Activated naive CD8-positive, alpha-beta T cell treated with anti-CD3 and anti-CD28 coated beads, Interleukin-2, amount 50 U/mL, for 24 hours (primary cell): Measurements from ENCODE around the gene STK10.

Experiments
- ATAC-seq: fragments of 150-1000 bp; cut with Tn5 transposase; one replicate; pipeline ENCODE4 v1.10.0; 2021
- DNase-seq: peaks from one replicate; pipeline ENCODE4 v3.0.0; 2021
- H3K27ac Mint-ChIP-seq: one replicate; pipeline ENCODE4 v1.8.0; 2021; ENCODE audit warnings: mild to moderate bottlenecking, mixed read lengths
- H3K27me3 Mint-ChIP-seq: one replicate; pipeline ENCODE4 v1.8.0; 2021; ENCODE audit warnings: mixed read lengths
- H3K36me3 Mint-ChIP-seq: one replicate; pipeline ENCODE4 v1.8.0; 2021; ENCODE audit warnings: low read depth, mixed read lengths
- H3K4me1 Mint-ChIP-seq: one replicate; pipeline ENCODE4 v1.8.0; 2021; ENCODE audit warnings: mixed read lengths
- H3K4me3 Mint-ChIP-seq: one replicate; pipeline ENCODE4 v1.8.0; 2021; ENCODE audit warnings: mild to moderate bottlenecking, moderate library complexity, mixed read lengths
- H3K9me3 Mint-ChIP-seq: one replicate; pipeline ENCODE4 v1.8.0; 2021; ENCODE audit warnings: mixed read lengths

STK10 gene

GRCh38 chr5:172052450-172053236 lies 135.4 kb downstream of the STK10 start:
- Mint-ChIP-seq H3K36me3 (peaks cover 39% of the 10 kb centered on the region), H3K9me3 (no peaks in the 10 kb centered on the region), H3K27ac (no peak overlapping the region), H3K27me3 (no peaks in the 10 kb centered on the region), H3K4me1 (peaks cover 7% of the 10 kb centered on the region), H3K4me3 (no peak overlapping the region)
- ATAC-seq (no peak), DNase-seq (no peak)

GRCh38 chr5:172051643-172052339 lies 136.2 kb downstream of the STK10 start:
- DNase-seq: no peak
- peak overlapping the region; percentile 18 for H3K27ac Mint-ChIP-seq
- no peak overlapping the region for H3K4me3 Mint-ChIP-seq
- no peak for ATAC-seq
- no peaks in the 10 kb centered on the region for H3K9me3 Mint-ChIP-seq
- H3K36me3 Mint-ChIP-seq: peaks cover 39% of the 10 kb centered on the region
- H3K4me1 Mint-ChIP-seq: peaks cover 12% of the 10 kb centered on the region
- H3K27me3 Mint-ChIP-seq: no peaks in the 10 kb centered on the region

- ATAC-seq (no peak), DNase-seq (no peak)
- H3K27ac Mint-ChIP-seq: no peak overlapping the region
- peaks cover 32% of the 10 kb centered on the region for H3K36me3 Mint-ChIP-seq
- no peak overlapping the region for H3K4me3 Mint-ChIP-seq
- H3K9me3 Mint-ChIP-seq: no peaks in the 10 kb centered on the region
- no peaks in the 10 kb centered on the region for H3K27me3 Mint-ChIP-seq
- H3K4me1 Mint-ChIP-seq: peaks cover 12% of the 10 kb centered on the region
Observed at GRCh38 chr5:172050080-172050479, 137.9 kb downstream of the STK10 start.

- no peak overlapping the region for H3K4me3 Mint-ChIP-seq
- DNase-seq: no peak
- no peak for ATAC-seq
- peaks cover 37% of the 10 kb centered on the region for H3K36me3 Mint-ChIP-seq
- no peaks in the 10 kb centered on the region for H3K27me3 Mint-ChIP-seq
- no peak overlapping the region for H3K27ac Mint-ChIP-seq
- H3K4me1 Mint-ChIP-seq: peaks cover 12% of the 10 kb centered on the region
- H3K9me3 Mint-ChIP-seq: no peaks in the 10 kb centered on the region
Observed at GRCh38 chr5:172049226-172049796, 138.7 kb downstream of the STK10 start.

GRCh38 chr5:172048539-172049101 lies 139.4 kb downstream of the STK10 start:
- ATAC-seq (no peak), DNase-seq (no peak)
- peaks cover 40% of the 10 kb centered on the region for H3K36me3 Mint-ChIP-seq
- H3K27me3 Mint-ChIP-seq: no peaks in the 10 kb centered on the region
- H3K4me3 Mint-ChIP-seq: no peak overlapping the region
- peak overlapping the region; percentile 16 for H3K27ac Mint-ChIP-seq
- H3K4me1 Mint-ChIP-seq: peaks cover 12% of the 10 kb centered on the region
- no peaks in the 10 kb centered on the region for H3K9me3 Mint-ChIP-seq

- Mint-ChIP-seq H3K9me3 (no peaks in the 10 kb centered on the region), H3K36me3 (peaks cover 40% of the 10 kb centered on the region), H3K27me3 (no peaks in the 10 kb centered on the region), H3K4me1 (peaks cover 16% of the 10 kb centered on the region), H3K27ac (peak overlapping the region; percentile 10), H3K4me3 (no peak overlapping the region)
- ATAC-seq (no peak), DNase-seq (no peak)
Observed at GRCh38 chr5:172048170-172048422, 139.9 kb downstream of the STK10 start.

- Mint-ChIP-seq H3K36me3 (peaks cover 37% of the 10 kb centered on the region), H3K9me3 (no peaks in the 10 kb centered on the region), H3K27ac (no peak overlapping the region), H3K4me1 (peaks cover 19% of the 10 kb centered on the region), H3K4me3 (no peak overlapping the region), H3K27me3 (no peaks in the 10 kb centered on the region)
- ATAC-seq (no peak), DNase-seq (no peak)
Observed at GRCh38 chr5:172046593-172046992, 141.4 kb downstream of the STK10 start.

GRCh38 chr5:172045315-172045632 lies 142.8 kb downstream of the STK10 start:
- Mint-ChIP-seq H3K4me3 (no peak overlapping the region), H3K27ac (peak overlapping the region; percentile 39), H3K9me3 (no peaks in the 10 kb centered on the region), H3K27me3 (no peaks in the 10 kb centered on the region), H3K4me1 (peaks cover 19% of the 10 kb centered on the region), H3K36me3 (peaks cover 33% of the 10 kb centered on the region)
- no peak for DNase-seq
- ATAC-seq: no peak

- peak overlapping the region; percentile 46 for H3K27ac Mint-ChIP-seq
- H3K4me3 Mint-ChIP-seq: no peak overlapping the region
- peaks cover 30% of the 10 kb centered on the region for H3K36me3 Mint-ChIP-seq
Observed at GRCh38 chr5:172044631-172045314, 143.3 kb downstream of the STK10 start.

GRCh38 chr5:172043865-172044264 lies 144.2 kb downstream of the STK10 start:
- no peak overlapping the region for H3K4me3 Mint-ChIP-seq
- DNase-seq: no peak
- H3K27ac Mint-ChIP-seq: no peak overlapping the region
- no peaks in the 10 kb centered on the region for H3K27me3 Mint-ChIP-seq
- peaks cover 22% of the 10 kb centered on the region for H3K4me1 Mint-ChIP-seq
- H3K36me3 Mint-ChIP-seq: peaks cover 25% of the 10 kb centered on the region
- no peak for ATAC-seq
- H3K9me3 Mint-ChIP-seq: no peaks in the 10 kb centered on the region

More at GRCh38 chr5:172044631-172045314, 143.3 kb downstream of the STK10 start:
- Mint-ChIP-seq H3K27me3 (no peaks in the 10 kb centered on the region), H3K4me1 (peaks cover 22% of the 10 kb centered on the region), H3K9me3 (no peaks in the 10 kb centered on the region)
- DNase-seq: no peak
- no peak for ATAC-seq

- ATAC-seq: no peak
- Mint-ChIP-seq H3K27me3 (no peaks in the 10 kb centered on the region), H3K27ac (no peak overlapping the region), H3K4me1 (peaks cover 12% of the 10 kb centered on the region), H3K36me3 (peaks cover 15% of the 10 kb centered on the region), H3K9me3 (no peaks in the 10 kb centered on the region), H3K4me3 (no peak overlapping the region)
- DNase-seq: no peak
Observed at GRCh38 chr5:172042183-172042582, 145.8 kb downstream of the STK10 start.

- no peak overlapping the region for H3K4me3 Mint-ChIP-seq
- no peak for ATAC-seq
Observed at GRCh38 chr5:172038167-172038566, 149.9 kb downstream of the STK10 start.

GRCh38 chr5:172035049-172035448 lies 153.0 kb downstream of the STK10 start:
- no peaks in the 10 kb centered on the region for H3K27me3 Mint-ChIP-seq
- ATAC-seq (peak; percentile 95), DNase-seq (no peak)
- peaks cover 13% of the 10 kb centered on the region for H3K9me3 Mint-ChIP-seq
- H3K27ac Mint-ChIP-seq: no peak overlapping the region
- peaks cover 13% of the 10 kb centered on the region for H3K36me3 Mint-ChIP-seq
- no peak overlapping the region for H3K4me3 Mint-ChIP-seq
- peaks cover 13% of the 10 kb centered on the region for H3K4me1 Mint-ChIP-seq

More at GRCh38 chr5:172038167-172038566, 149.9 kb downstream of the STK10 start:
- Mint-ChIP-seq H3K27ac (no peak overlapping the region), H3K9me3 (no peaks in the 10 kb centered on the region), H3K27me3 (no peaks in the 10 kb centered on the region), H3K36me3 (peaks cover under 1% of the 10 kb centered on the region), H3K4me1 (peaks cover 19% of the 10 kb centered on the region)
- DNase-seq: no peak

- no peak for ATAC-seq
- H3K36me3 Mint-ChIP-seq: peaks cover 17% of the 10 kb centered on the region
- H3K4me3 Mint-ChIP-seq: no peak overlapping the region
- no peak for DNase-seq
- no peak overlapping the region for H3K27ac Mint-ChIP-seq
- no peaks in the 10 kb centered on the region for H3K27me3 Mint-ChIP-seq
- peaks cover 13% of the 10 kb centered on the region for H3K9me3 Mint-ChIP-seq
- peaks cover 12% of the 10 kb centered on the region for H3K4me1 Mint-ChIP-seq
Observed at GRCh38 chr5:172031894-172032461, 156.0 kb downstream of the STK10 start.
